Activated CD4-positive, alpha-beta T cell treated with anti-CD3 and anti-CD28 coated beads, Interleukin-10, Interleukin-2, amounts not matched to agents 100 ng/mL and 50 ng/mL, durations not matched to agents 16 hours and 8 hours (primary cell): ENCODE measurements around the gene UBE2G2.

Source experiments
- DNase-seq: peaks from one replicate; pipeline ENCODE4 v3.0.0-alpha.2; 2020

The UBE2G2 gene

GRCh38 chr21:44762221-44763049 lies 39.2 kb downstream of the UBE2G2 start:
- no peak for DNase-seq

GRCh38 chr21:44761747-44762208 lies 39.8 kb downstream of the UBE2G2 start:
- DNase-seq, result no peak

DNA sequence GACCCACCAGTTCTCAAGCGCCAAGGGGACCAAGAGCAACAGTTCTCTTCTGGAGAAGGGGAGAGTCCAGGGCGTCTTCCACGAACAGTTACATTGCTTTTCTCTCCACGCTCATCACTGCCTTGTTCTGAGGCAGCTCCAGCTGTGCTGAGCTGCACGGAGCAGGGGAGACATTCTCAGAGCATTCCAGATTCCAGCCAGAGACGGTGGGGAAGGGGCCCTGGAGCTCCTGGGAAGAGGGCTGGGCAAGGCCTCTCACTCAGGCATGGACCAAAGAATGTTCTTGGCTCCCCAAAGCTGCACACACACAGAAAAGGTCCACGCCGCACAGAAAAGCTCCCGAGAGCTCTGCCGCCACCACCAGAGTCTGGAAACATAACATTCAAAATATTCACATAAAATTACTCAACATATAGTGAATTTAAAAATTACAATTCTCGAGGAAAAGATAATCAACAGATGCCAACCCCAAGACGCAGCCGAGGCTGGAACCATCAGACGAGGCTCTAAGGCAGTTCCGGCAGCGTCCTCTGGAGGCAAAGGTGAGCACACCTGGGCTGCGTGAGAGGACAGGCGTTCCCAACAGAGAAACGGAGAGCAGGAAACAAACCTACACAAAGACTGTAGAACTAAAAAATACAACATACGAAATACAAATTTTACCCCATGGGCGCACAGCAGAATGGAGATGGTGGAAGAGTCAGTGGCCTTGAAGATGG lies 40.5 kb downstream of the UBE2G2 start:
- DNase-seq, result no peak

GRCh38 chr21:44760376-44760775 lies 41.2 kb downstream of the UBE2G2 start:
- DNase-seq, result no peak

- no peak for DNase-seq
These were observed 41.9 kb downstream of the UBE2G2 start for GRCh38 chr21:44759628-44760285.

GRCh38 chr21:44758781-44759627 lies 42.6 kb downstream of the UBE2G2 start:
- DNase-seq, result no peak

DNA sequence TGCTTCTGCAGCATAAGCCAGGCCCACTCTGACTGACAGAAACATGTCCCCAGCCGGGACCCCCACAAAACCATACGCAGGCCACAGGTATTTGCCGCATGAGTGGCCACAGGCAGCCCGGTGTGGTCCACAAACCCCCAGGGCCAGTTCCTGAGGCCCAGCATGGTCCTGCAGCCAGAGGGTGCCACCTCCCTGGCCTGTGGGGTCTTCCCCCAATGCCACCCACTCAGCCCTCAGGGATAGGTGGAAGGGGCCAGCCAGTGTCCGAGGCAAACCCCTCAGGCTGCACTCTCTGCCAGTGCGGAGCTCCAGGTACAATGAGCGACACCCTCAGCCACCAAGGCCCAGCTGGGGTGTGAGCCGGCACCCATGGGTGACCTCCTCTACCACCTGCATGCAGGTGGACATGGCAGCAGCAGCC lies 43.5 kb downstream of the UBE2G2 start:
- no peak for DNase-seq

GRCh38 chr21:44757731-44758130 lies 43.9 kb downstream of the UBE2G2 start:
- DNase-seq, result no peak

DNA sequence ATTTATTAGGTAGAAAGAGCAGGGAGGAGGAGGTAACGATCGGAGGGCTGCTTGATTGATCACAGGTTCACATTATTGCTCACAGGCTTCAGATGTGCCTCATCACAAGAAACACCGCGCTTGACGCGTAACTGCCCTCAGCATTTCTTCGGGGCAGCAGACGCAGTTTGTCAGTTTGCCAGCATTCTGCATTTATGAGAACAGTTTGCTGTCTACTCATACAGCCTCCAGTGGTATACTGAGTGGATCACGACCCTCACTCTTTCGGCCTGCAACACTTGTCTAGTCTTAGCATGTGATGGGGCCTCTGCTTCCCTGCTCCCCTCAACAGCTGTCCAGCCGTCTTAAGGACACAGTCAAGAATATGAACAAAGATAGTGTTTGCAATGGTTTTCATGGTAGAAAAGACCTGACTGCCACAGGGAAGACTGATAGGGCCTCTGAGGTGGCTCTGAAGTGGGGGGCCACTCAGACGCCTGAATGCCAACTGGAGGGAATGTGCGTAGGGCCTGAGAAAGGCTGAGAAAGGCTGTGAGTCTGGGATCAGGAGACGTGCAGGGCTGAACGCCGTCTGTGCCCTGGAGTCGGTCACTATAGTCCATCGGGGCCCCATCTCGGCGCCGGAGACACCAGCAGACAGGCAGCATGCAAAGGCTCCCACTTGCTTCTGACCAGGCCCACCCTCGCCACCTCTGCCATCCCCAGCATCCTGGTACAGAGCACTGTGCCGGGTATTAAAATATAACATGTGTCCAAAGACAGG lies 45.0 kb downstream of the UBE2G2 start:
- DNase-seq, result no peak

- no peak for DNase-seq
These were observed 46.4 kb downstream of the UBE2G2 start for GRCh38 chr21:44755227-44755626.

- no peak for DNase-seq
These were observed 48.3 kb downstream of the UBE2G2 start for GRCh38 chr21:44753357-44753756.

GRCh38 chr21:44752671-44753235 lies 48.9 kb downstream of the UBE2G2 start:
- no peak for DNase-seq

DNA sequence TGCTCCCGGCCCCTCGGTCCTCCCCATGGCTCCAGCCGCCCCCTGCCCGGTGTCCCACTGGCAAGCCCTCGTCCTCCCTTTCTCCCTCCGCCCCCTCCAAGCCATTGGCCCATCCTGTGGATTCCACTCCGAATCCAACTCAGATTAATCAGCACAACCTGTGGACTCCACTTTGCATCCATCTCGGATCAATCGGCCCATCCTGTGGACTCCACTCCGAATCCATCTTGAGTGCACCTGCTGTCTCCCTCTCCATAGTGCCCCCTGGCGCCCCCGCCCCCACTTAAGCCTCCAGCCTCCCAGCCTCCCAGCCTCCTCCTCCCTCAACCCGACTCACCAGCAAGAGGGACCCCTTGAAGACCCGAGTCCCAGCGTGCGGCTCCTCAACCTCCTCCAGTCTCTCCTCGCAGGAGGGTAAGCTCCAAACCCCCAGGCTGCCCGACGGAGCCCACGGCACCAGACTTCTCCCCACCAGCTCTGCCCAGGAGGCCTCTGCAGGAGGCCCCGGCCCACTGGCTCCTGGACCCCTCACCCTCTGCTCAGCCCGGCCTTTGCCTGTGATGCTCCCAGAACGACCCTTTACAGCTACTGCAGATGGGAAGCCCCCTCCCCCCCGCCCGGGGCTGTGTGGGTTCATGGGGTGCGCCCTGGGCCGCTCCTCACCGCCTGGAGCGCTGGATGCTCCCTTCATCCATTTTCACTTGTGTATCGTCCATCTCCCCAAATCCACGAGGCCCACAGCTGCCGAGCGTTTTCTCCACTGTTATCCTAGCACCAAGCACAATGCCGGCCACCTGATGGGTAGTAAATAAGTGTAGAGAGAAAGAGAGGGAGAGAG lies 49.6 kb downstream of the UBE2G2 start:
- DNase-seq, result no peak

- DNase-seq, result no peak
These were observed 50.3 kb downstream of the UBE2G2 start for GRCh38 chr21:44751186-44751798.

DNA sequence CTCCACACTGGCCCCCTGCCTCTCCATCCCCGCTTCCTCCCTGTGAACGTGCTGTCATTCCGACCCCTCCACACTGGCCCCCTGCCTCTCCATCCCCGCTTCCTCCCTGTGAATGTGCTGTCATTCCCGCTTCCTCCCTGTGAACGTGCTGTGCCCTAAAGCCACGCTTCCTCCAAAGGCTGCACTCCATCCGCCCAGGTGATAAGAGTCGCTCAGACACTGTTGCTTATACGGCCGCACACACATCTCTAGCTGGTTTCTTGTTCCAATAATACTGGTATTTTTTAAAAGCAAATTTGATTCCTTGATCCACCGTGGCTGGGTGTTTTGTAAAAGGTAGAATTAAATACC lies 51.0 kb downstream of the UBE2G2 start:
- no peak for DNase-seq

- no peak for DNase-seq
These were observed 51.6 kb downstream of the UBE2G2 start for GRCh38 chr21:44749759-44750674.

GRCh38 chr21:44749116-44749758 lies 52.4 kb downstream of the UBE2G2 start:
- no peak for DNase-seq

- no peak for DNase-seq
These were observed 53.0 kb downstream of the UBE2G2 start for GRCh38 chr21:44748621-44749020.
